Stimulated activated CD8-positive, alpha-beta memory T cell treated with anti-CD3 and anti-CD28 coated beads, Interleukin-4, amount 100 ng/mL, for 1 hour (primary cell): ENCODE results near the gene RASGEF1C.

Experiments used
- DNase-seq, 2 donors: peaks; one replicate each; pipeline ENCODE4 v3.0.0-alpha.2; 2020; ENCODE audit warnings: low read depth in 2 of 2, low spot score in 1 of 2

The RASGEF1C gene

GRCh38 chr5:180059326-180059725 lies 149.7 kb downstream of the RASGEF1C start:
- no peak for DNase-seq

- DNase-seq: no peak
These were observed 152.9 kb downstream of the RASGEF1C start for GRCh38 chr5:180056153-180056552.

- DNase-seq: no peak
These were observed 154.8 kb downstream of the RASGEF1C start for GRCh38 chr5:180054226-180054625.

- DNase-seq: no peak
These were observed 155.9 kb downstream of the RASGEF1C start for GRCh38 chr5:180053061-180053602.

- no peak for DNase-seq
These were observed 156.7 kb downstream of the RASGEF1C start for GRCh38 chr5:180052211-180052818.
